B cell (primary cell): ENCODE measurements around the gene KRTAP5-8. TPM values are rescaled to one million over a fixed set of nuclear protein-coding genes. Genes with fewer than 3 reads are reported as not detected.

Source experiments
- ATAC-seq: fragments of 200-7000 bp; cut with Tn5 transposase; one replicate; pipeline ENCODE4 v1.10.0; 2021; ENCODE audit warnings: low read depth, mild to moderate bottlenecking, moderate number of reproducible peaks, moderate library complexity
- CTCF ChIA-PET: fragments of 350-600 bp; sonication (Branson Sonifier 250); formaldehyde crosslinking; loops from one replicate; lab custom pipeline; 2021; ENCODE audit warnings: antibody characterized with exemption, inconsistent platforms; lab: Charles Lee
- POLR2A ChIA-PET: fragments of 350-600 bp; sonication (Branson Sonifier 250); formaldehyde crosslinking; loops from one replicate; lab custom pipeline; 2021; ENCODE audit warnings: antibody characterized with exemption; lab: Charles Lee
- DNase-seq: peaks from one replicate; pipeline ENCODE4 v3.0.0; 2013
- H2AFZ ChIP-seq: 2 replicates; pipeline ENCODE4 v1.6.1; 2012; ENCODE audit warnings: mild to moderate bottlenecking, low read depth, low read length; ENCODE audit not compliant: insufficient read depth, poor library complexity, severe bottlenecking
- H3K27ac ChIP-seq, 2 donors: 1 replicate in 1 of 2; 2 replicates in 1 of 2; pipeline ENCODE4 v1.5.1; 2012 to 2013; ENCODE audit warnings: low read length in 2 of 2, mild to moderate bottlenecking in 2 of 2, moderate library complexity in 1 of 2
- H3K27me3 ChIP-seq, 4 experiments: fragments of 200-600 bp in 1 of 4; sonication (generic) in 1 of 4; replicated peaks in 1 of 4; 1 replicate in 2 of 4; 2 replicates in 2 of 4; pipeline versions ENCODE4 v1.6.1 to v1.7.0; 2013 to 2016; ENCODE audit warnings: low read length in 3 of 4, mild to moderate bottlenecking in 2 of 4, mixed read lengths in 1 of 4, moderate library complexity in 1 of 4; ENCODE audit not compliant: insufficient read depth in 4 of 4, control insufficient read depth in 3 of 4; ENCODE audit errors: control extremely low read depth in 1 of 4
- H3K36me3 ChIP-seq, 2 experiments: replicated peaks in 1 of 2; 1 replicate in 1 of 2; 2 replicates in 1 of 2; pipeline versions ENCODE4 v1.6.1 to v1.7.1; 2013; ENCODE audit warnings: low read length in 1 of 2; ENCODE audit not compliant: insufficient read depth in 2 of 2, control insufficient read depth in 1 of 2; ENCODE audit errors: control extremely low read depth in 1 of 2, extremely low read depth in 1 of 2
- H3K4me1 ChIP-seq, 2 donors: fragments of 200-600 bp in 1 of 2; sonication (generic) in 1 of 2; 1 replicate in 1 of 2; 2 replicates in 1 of 2; pipeline versions ENCODE4 v1.5.1 to v1.6.1; 2013 to 2017; ENCODE audit warnings: low read length in 2 of 2; ENCODE audit not compliant: control insufficient read depth in 2 of 2, insufficient read depth in 2 of 2
- H3K4me2 ChIP-seq: replicated peaks from 2 replicates; pipeline ENCODE3; 2012; ENCODE audit warnings: mild to moderate bottlenecking, low read depth, low read length; ENCODE audit not compliant: poor library complexity, severe bottlenecking
- H3K4me3 ChIP-seq, 5 experiments: fragments of 200-600 bp in 1 of 5; sonication (generic) in 1 of 5; 1 replicate in 3 of 5; 2 replicates in 2 of 5; pipeline versions ENCODE4 v1.5.1 to v1.7.0; 2011 to 2016; ENCODE audit warnings: low read length in 4 of 5, mild to moderate bottlenecking in 4 of 5, low read depth in 2 of 5, control low read depth in 1 of 5, moderate library complexity in 1 of 5; ENCODE audit not compliant: insufficient read depth in 1 of 5; ENCODE audit errors: control extremely low read depth in 1 of 5, extremely low read depth in 1 of 5
- H3K79me2 ChIP-seq: fragments of 200-600 bp; sonication (generic); one replicate; pipeline ENCODE4 v1.6.0; 2016; ENCODE audit warnings: low read length; ENCODE audit not compliant: control insufficient read depth, insufficient read depth
- H3K9ac ChIP-seq: fragments of 200-600 bp; sonication (generic); 2 replicates; pipeline ENCODE4 v1.6.1; 2017; ENCODE audit warnings: mild to moderate bottlenecking, low read length, moderate library complexity
- H3K9me3 ChIP-seq, 3 donors: one replicate each; pipeline versions ENCODE4 v1.6.1 to v1.7.1; 2013; ENCODE audit warnings: low read length in 2 of 3; ENCODE audit not compliant: control insufficient read depth in 2 of 3, insufficient read depth in 1 of 3; ENCODE audit errors: control extremely low read depth in 1 of 3
- H4K20me1 ChIP-seq: 2 replicates; pipeline ENCODE4 v1.6.0; 2012; ENCODE audit warnings: mild to moderate bottlenecking, low read length; ENCODE audit not compliant: insufficient read depth, control insufficient read depth, poor library complexity, severe bottlenecking
- H3K27ac Mint-ChIP-seq: one replicate; pipeline ENCODE4 v1.8.0; 2021; ENCODE audit warnings: mixed read lengths
- H3K27me3 Mint-ChIP-seq: one replicate; pipeline ENCODE4 v1.8.0; 2021; ENCODE audit warnings: mixed read lengths
- H3K4me1 Mint-ChIP-seq: one replicate; pipeline ENCODE4 v1.8.0; 2021; ENCODE audit warnings: mixed read lengths
- H3K4me3 Mint-ChIP-seq: one replicate; pipeline ENCODE4 v1.8.0; 2021; ENCODE audit warnings: mixed read lengths
- H3K9me3 Mint-ChIP-seq: one replicate; pipeline ENCODE4 v1.8.0; 2022; ENCODE audit warnings: mixed read lengths; ENCODE audit not compliant: insufficient read depth
- EZH2 ChIP-seq: IDR thresholded peaks from 2 replicates; pipeline ENCODE4 v1.6.1; 2012; ENCODE audit warnings: borderline replicate concordance, low read depth, mild to moderate bottlenecking, moderate library complexity, low read length; ENCODE audit not compliant: insufficient read depth, poor library complexity, severe bottlenecking
- WGBS: methylation state at CpG from one replicate; pipeline ENCODE4 v1.1.5; 2013; ENCODE audit warnings: missing lambda C conversion rate; ENCODE audit not compliant: insufficient coverage; 5-methylcytosine and 5-hydroxymethylcytosine counted together
- intact Hi-C: fragments of 100-400 bp; cut with micrococcal nuclease; formaldehyde crosslinking; loops from one replicate; pipeline ENCODE4 v1.10.0; 2022
- polyA plus RNA-seq: library from polyadenylated mRNA; depleted of rRNA; stranded (reverse); fragments of >200 nt; gene quantifications from 2 replicates; pipeline ENCODE4 v1.2.3, GENCODE V29; 2012
- total RNA-seq, 2 donors: library from RNA; stranded (reverse); fragments of 120-200 nt in 1 of 2; gene quantifications; 1 replicate in 1 of 2; 2 replicates in 1 of 2; pipeline versions ENCODE4 v1.2.3 to v1.2.4, GENCODE V29; 2013 to 2022
- TF ChIP-seq, protein P1 (sequence below): fragments of 200-600 bp; IDR thresholded peaks from one replicate; pipeline ENCODE4 v1.8.0; 2022; ENCODE audit warnings: antibody characterized with exemption, mild to moderate bottlenecking

KRTAP5-8 gene
- total and polyA plus RNA-seq, 2 donors (not counting 1 experiment from before 2014, with no cell fraction given) = 0.10 to 0.49 TPM

GRCh38 chr11:71572811-71573210 lies 35.0 kb downstream of the KRTAP5-8 start:
- Histone ChIP-seq H3K9ac (no peak overlapping the region), H3K9me3 (no peaks in the 10 kb centered on the region), H4K20me1 (no peaks in the 10 kb centered on the region), H3K79me2 (no peaks in the 10 kb centered on the region), H3K4me2 (no peak overlapping the region), H3K36me3 (no peaks in the 10 kb centered on the region), H3K4me1 (no peaks in the 10 kb centered on the region), H3K27me3 (no peaks in the 10 kb centered on the region), H2AFZ (no peak overlapping the region), H3K27ac (no peak overlapping the region), H3K4me3 (no peak overlapping the region)
- 87% methylated on average over 8 of the region's 11 CpGs for WGBS
- ChIA-PET POLR2A (no interaction called here), CTCF (no interaction called here)
- TF ChIP-seq EZH2 = no peak
- TF ChIP-seq, protein P1, sequence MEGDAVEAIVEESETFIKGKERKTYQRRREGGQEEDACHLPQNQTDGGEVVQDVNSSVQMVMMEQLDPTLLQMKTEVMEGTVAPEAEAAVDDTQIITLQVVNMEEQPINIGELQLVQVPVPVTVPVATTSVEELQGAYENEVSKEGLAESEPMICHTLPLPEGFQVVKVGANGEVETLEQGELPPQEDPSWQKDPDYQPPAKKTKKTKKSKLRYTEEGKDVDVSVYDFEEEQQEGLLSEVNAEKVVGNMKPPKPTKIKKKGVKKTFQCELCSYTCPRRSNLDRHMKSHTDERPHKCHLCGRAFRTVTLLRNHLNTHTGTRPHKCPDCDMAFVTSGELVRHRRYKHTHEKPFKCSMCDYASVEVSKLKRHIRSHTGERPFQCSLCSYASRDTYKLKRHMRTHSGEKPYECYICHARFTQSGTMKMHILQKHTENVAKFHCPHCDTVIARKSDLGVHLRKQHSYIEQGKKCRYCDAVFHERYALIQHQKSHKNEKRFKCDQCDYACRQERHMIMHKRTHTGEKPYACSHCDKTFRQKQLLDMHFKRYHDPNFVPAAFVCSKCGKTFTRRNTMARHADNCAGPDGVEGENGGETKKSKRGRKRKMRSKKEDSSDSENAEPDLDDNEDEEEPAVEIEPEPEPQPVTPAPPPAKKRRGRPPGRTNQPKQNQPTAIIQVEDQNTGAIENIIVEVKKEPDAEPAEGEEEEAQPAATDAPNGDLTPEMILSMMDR = no peak
- Mint-ChIP-seq H3K27me3 (peaks cover 9% of the 10 kb centered on the region), H3K4me3 (no peak overlapping the region), H3K27ac (no peak overlapping the region), H3K4me1 (no peaks in the 10 kb centered on the region), H3K9me3 (no peaks in the 10 kb centered on the region)
- intact Hi-C loops = no loop called here
- ATAC-seq (no peak), DNase-seq (no peak)

DNA sequence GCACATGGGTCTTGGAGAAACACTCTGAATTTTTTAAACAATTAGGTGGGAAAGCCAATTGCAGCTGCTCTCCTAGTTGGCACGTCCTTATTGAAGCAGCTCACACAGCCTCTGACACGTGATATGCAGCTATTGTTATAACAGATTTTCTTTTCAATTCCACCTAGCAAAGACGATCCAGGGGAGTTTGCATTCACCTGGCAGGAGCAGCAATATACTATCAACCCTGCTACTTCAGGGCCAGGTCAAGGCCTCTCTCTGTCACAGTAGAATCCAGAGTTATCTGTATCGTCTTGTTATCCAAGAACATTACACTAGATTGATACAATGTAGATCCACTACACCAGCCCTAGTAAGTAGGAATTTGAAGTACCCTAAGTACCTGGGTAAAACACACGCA lies 36.6 kb downstream of the KRTAP5-8 start:
- 86% methylated on average over 3 of the region's 5 CpGs for WGBS
- Histone ChIP-seq H3K4me3 (no peak overlapping the region), H3K4me2 (no peak overlapping the region), H3K27ac (no peak overlapping the region), H2AFZ (no peak overlapping the region), H3K79me2 (no peaks in the 10 kb centered on the region), H3K9ac (no peak overlapping the region), H3K4me1 (no peaks in the 10 kb centered on the region), H3K9me3 (no peaks in the 10 kb centered on the region), H3K36me3 (no peaks in the 10 kb centered on the region), H3K27me3 (no peaks in the 10 kb centered on the region), H4K20me1 (no peaks in the 10 kb centered on the region)
- TF ChIP-seq, protein P1 = no peak
- TF ChIP-seq EZH2 = no peak
- POLR2A ChIA-PET = no interaction called here
- Mint-ChIP-seq H3K4me1 (no peaks in the 10 kb centered on the region), H3K4me3 (no peak overlapping the region), H3K9me3 (no peaks in the 10 kb centered on the region), H3K27me3 (peaks cover 12% of the 10 kb centered on the region), H3K27ac (no peak overlapping the region)
- no peak for DNase-seq
- CTCF ChIA-PET = no interaction called here
- ATAC-seq = no peak
- intact Hi-C loops = no loop called here
